ENCODE results near the gene MAVS. TPM values are rescaled to one million over a fixed set of nuclear protein-coding genes. Genes with fewer than 3 reads are reported as not detected.
A peak's percentile ranks its signal among the peaks of the same experiment; 100 is the strongest.
"Not testable (repeated sequence)": the region's sequence is repeated elsewhere in the genome, so short reads cannot be mapped to it uniquely, and the experiment has no call there.

MAVS gene
- total RNA-seq, 1 donor from 2014 or later: 43.5 TPM

DNA sequence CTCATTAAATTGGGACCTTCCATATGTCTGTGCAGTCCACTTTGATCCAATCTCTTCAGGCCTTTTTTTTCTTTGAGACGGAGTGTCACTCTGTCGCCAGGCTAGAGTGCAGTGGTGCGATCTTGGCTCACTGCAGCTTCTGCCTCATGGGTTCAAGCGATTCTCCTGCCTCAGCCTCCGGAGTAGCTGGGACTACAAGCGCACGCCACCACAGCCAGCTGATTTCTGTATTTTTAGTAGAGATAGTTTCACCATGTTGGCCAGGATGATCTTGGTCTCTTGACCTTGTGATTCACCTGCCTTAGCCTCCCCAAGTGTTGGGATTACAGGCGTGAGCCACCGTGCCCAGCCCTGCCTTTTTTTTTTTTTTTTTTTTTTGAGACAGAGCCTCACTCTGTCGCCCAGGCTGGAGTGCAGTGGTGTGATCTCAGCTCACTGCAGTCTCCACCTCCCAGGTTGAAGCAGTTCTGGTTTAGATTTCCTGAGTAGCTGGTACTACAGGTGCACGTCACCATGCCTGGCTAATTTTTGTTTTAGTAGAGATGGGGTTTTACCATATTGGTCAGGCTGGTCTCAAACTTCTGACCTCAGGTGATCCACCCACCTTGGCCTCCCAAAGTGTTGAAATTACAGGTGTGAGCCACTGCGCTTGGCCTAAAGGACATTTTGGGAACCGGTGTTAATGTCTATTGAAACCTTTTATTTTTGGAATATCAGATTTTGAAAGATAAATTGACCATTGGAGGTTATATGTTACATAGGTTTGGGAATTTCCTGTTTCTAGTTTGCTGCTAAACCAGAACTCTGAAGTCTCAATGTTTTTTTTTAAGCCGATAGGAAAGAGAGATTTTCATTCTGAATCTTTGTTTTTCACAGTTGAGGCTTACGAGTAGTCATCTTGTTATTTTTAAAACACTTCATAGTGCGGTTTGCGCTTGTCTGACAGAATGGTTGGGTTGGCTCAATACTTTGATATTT, 60.4 kb downstream of the MAVS start:
- not testable (repeated sequence) for DNase-seq (ENCODE audit: low spot score)

- no peak for DNase-seq (ENCODE audit: low spot score)
These were observed 62.0 kb downstream of the MAVS start for GRCh38 chr20:3908667-3909066.

GRCh38 chr20:3909952-3910366, 63.3 kb downstream of the MAVS start:
- no peak for DNase-seq (ENCODE audit: low spot score)

DNA sequence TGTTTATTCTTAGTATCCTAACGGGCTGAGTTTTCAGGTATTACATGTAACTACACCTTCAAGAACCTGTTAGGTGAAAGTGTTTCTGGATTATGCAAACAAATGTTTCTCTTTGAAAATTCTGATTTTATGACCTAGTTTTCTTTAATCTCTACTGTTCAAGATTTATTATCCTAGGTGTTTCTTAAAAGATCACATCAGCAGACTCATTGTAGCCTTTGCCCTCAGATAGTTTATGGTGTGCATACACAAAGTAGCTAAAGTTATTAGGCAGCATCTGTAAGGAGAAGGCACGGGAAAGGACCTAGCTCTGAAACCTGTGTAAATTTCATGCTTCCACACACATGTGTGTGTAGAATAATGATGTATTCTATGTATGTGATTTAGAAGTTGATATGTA, 64.2 kb downstream of the MAVS start:
- no peak for DNase-seq (ENCODE audit: low spot score)

DNA sequence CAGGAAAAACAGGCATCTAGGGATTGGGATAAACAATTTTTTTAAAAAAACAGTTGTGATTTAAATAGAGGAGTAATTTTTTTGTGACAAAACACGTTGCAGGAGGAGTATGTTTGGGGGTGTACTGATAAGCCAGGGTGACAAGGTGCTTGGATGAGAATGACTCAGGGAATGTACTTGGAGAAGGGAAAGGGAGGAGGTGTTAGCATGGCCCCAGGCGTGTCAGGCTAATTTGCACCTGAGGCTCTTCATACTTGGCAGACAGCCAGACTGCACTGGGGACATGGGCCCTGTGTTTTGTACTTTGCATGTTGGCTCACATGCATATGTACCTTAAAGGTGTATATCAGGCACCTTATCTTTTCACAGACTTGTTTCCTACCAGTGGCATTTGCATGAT, 65.3 kb downstream of the MAVS start:
- peak; percentile 57 for DNase-seq (ENCODE audit: low spot score)

DNA sequence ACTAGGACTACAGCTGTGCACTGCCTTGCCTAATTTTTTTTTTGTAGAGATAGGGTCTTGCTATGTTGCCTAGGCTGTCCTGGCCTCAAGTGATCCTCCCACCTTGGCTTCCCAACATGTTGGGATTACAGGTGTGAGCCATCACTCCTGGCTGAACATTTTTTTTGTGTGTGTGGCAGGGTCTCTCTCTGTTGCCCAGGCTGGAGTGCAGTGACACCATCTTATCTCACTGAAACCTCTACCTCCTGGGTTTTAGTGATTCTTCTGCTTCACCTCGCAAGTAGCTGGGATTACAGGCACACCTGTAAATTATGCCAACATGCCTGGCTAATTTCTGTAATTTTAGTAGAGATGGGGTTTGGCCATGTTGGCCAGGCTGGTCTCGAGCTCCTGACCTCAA, 67.8 kb downstream of the MAVS start:
- no peak for DNase-seq (ENCODE audit: low spot score)

DNA sequence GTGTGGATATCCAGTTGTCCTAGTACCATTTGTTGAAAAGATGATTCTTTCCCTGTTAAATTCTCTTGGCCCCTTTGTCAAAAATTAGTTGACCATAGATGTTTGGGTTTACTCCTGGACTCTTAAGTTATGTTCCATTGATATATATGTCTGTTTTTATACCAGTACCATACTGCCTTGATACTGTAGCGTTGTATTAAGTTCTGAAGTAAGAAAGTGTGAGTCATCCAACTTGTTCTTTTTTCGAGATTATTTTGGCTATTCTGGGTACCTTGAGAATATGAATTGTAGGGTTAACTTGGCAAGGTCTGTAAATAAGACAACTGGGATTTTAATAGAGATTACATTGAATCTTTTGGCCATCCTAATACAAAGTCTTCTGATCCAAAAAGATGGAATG, 69.1 kb downstream of the MAVS start:
- no peak for DNase-seq (ENCODE audit: low spot score)

DNA sequence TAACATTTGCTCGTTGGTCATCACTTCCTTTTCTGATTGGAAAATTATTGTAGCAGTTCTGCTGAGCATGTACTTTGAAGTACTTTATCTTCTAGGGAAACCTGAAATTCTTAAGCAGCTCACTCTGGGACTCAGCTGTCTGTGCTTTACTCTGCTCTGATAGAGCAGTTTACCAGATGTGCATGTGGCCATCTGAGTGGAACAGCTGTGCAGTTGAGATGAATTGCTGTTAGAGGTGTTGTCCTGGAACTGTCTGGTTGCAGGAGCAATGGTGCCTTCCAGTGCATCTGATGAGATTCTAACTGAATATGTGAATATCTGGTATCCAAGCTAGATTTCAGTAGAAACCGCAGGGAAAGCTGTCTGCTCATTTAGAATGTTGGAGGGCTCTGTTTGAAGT, 69.7 kb downstream of the MAVS start:
- no peak for DNase-seq (ENCODE audit: low spot score)

- no peak for DNase-seq (ENCODE audit: low spot score)
These were observed 72.7 kb downstream of the MAVS start for GRCh38 chr20:3919352-3919751.

DNA sequence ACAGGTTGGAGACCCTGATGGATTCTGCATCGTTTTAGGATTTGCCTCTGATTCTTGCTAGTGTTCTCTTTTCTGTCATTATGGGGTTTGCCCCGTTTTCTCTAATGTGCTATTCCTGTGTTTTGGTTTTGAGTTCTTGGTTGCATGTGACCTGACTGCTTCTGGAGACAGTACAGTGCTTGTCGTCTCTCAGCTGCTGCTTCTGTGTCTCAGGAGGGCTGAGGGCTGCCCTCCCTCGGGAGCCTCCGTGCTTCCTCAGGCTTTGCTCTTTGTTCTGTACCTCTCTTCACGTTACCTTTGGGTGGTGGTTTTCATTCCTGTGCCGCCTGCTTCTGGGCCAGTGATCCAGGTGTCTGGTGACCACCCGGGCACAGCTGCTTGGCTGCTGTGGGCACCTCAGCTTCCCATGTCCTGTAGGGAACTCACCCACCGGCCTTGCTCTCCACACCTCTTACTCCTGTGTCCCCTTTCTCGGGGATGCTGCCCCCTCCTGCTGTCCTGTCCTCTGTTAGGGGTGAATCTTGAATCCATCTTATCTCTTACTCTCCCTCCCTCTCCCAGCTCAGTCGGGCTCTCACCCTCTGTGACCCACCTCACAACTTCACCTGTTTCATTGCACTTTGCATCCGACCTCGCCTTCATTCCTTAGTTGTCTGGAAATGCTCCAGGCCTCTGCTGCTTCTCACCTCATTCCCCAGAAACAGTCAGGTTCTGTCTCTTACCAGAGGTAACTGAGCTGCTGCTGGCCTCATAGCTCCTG, 75.8 kb downstream of the MAVS start:
- no peak for DNase-seq (ENCODE audit: low spot score)

DNA sequence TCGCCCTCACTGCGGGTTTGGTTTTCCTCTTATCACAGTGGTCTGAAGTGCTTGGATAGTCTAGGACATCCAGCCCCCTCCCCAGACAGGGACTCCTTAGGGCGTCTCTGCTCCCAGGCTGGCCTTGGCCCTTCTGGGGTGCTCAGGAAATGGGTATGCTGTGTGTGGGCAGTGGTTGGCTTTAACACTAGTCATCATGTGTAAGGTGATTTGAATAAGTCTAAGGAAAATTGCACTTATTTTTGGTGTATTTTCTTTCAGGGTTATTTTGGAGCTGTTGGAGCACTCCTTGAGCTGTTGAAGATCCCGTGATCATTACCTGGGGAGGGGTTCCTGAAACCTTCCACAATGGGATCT, 76.3 kb downstream of the MAVS start:
- no peak for DNase-seq (ENCODE audit: low spot score)

DNA sequence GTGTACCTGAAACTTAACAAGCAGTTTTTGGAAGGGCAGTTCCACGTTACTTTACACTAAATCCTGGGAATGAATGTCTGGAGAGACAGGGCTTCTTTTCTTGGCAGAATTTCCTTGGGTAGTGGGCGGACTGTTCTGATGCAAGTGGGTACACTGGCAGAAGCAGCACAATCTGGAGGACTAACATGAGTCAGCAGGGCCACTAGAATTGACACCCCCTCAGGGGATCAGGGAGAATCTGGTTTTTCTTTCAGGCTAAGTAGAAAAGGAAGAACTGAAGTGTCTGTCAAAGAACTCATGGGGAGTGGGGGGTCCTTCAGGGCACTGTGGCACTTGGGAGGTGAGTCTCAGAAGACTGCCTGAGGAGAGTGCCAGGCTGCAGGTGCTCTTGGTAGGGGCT, 77.2 kb downstream of the MAVS start:
- DNase-seq (ENCODE audit: low spot score): no peak

- no peak for DNase-seq (ENCODE audit: low spot score)
These were observed 77.9 kb downstream of the MAVS start for GRCh38 chr20:3924304-3925112.

DNA sequence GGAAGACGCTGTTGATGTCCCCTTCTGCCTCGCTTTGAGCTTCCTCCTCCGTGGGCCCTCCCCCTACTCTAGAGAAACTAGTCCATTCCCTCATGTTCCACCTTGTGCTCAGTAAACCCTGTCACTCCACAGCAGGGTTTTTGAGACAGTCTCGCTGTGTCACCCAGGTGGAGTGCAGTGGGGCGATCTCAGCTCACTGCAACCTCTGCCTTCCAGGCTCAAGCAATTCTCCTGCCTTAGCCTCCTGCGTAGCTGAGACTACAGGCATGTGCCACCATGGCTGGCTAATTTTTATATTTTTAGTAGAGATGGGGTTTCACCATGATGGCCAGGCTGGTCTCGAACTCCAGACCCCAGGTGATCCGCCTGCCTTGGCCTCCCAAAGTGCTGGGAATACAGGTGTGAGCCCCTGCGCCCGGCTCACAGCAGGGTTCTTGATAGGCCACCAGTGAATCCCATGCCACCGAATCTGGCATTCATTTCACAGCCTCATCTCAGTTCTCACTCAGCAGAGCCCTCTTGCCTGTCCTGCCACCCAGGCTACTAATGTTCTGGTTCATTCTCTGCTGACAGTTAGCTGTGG, 78.6 kb downstream of the MAVS start:
- no peak for DNase-seq (ENCODE audit: low spot score)

Small RNA genes lying within 50 kb of the gene (microRNA-seq; reads per million reads assigned to microRNA genes)
- gene MIR103A2 (ENCODE audit: borderline number of aligned reads) (not detected), gene MIR103B2 (ENCODE audit: borderline number of aligned reads) (not detected)

Other genes with a start within 250 kb of the MAVS start
- gene GFRA4, start 183.4 kb upstream of the MAVS start, total RNA-seq: not detected
- gene ADAM33, start 164.8 kb upstream of the MAVS start, total RNA-seq: 30.7 TPM
- 45.1 TPM for gene SIGLEC1, start 134.2 kb upstream of the MAVS start, total RNA-seq
- gene HSPA12B, start 114.1 kb upstream of the MAVS start, total RNA-seq: 28.0 TPM
- 37.5 TPM for gene ADISSP, start 79.1 kb upstream of the MAVS start, total RNA-seq
- not detected for gene SPEF1, start 65.4 kb upstream of the MAVS start, total RNA-seq
- gene CENPB, start 60.1 kb upstream of the MAVS start, total RNA-seq: 97.3 TPM
- 18.0 TPM for gene CDC25B, start 50.5 kb upstream of the MAVS start, total RNA-seq
- 13.2 TPM for gene AP5S1, start 26.3 kb upstream of the MAVS start, total RNA-seq
- 31.1 TPM for gene PANK2, start 42.6 kb downstream of the MAVS start, total RNA-seq
- 17.3 TPM for gene RNF24, start 168.7 kb downstream of the MAVS start, total RNA-seq